ENCODE measurements around the gene EOMES. TPM values are rescaled to one million over a fixed set of nuclear protein-coding genes. Genes with fewer than 3 reads are reported as not detected.

The EOMES gene
- total and polyA plus RNA-seq, 2 of the 8 experiments (the other 6 are each of a cell fraction or from before 2014, with no cell fraction given), result 0.09 to 0.47 TPM

- no peak for TF ChIP-seq CHD7 (IDR thresholded peaks at IDR 0.05; ENCODE audit: insufficient replicate concordance, low read length)
- TF ChIP-seq TBP (IDR thresholded peaks at IDR 0.05; ENCODE audit: low read depth, low read length), result no peak
- TF ChIP-seq SRF (IDR thresholded peaks at IDR 0.05; ENCODE audit: low read depth, low read length), result no peak
- no peak for TF ChIP-seq RXRA (IDR thresholded peaks at IDR 0.05; ENCODE audit: insufficient read depth, low read depth, low read length)
- no peak for TF ChIP-seq JUND (IDR thresholded peaks at IDR 0.05; ENCODE audit: low read length)
- TF ChIP-seq PHF8 (conservative IDR thresholded peaks at IDR 0.05; ENCODE audit: low read depth, low read length), result no peak
- no peak for TF ChIP-seq NANOG (IDR thresholded peaks at IDR 0.05; ENCODE audit: insufficient read depth, low read depth, low read length, poor library complexity, severe bottlenecking)
- no peak for TF ChIP-seq RBBP5 (IDR thresholded peaks at IDR 0.05; ENCODE audit: borderline replicate concordance, low read depth, low read length)
- TF ChIP-seq E2F6 (IDR thresholded peaks at IDR 0.05), result no peak
- 0 out of 2 replicates have a peak, but pooled peaks have one; percentile 23 for TF ChIP-seq YY1 (IDR thresholded peaks at IDR 0.05; ENCODE audit: low read depth, low read length)
- TF ChIP-seq MAX (IDR thresholded peaks at IDR 0.05), result peak; percentile 80
These were observed 55.4 kb downstream of the EOMES start (continued) for GRCh38 chr3:27666708-27667107.

Measured in H1 (cell line).